HG03439 (cell line): Measurements from ENCODE around the gene ADAM8.
"Not testable (repeated sequence)": the region's sequence is repeated elsewhere in the genome, so short reads cannot be mapped to it uniquely, and the experiment has no call there.

Experiments
- ATAC-seq: cut with Tn5 transposase; IDR thresholded peaks from one replicate; pipeline ENCODE4 v1.9.1; 2021; ENCODE audit warnings: mild to moderate bottlenecking, moderate library complexity; ENCODE audit not compliant: unreplicated experiment

Gene ADAM8

GRCh38 chr10:133235265-133235855 is 41.3 kb downstream of the ADAM8 start:
- ATAC-seq: no peak

GRCh38 chr10:133234796-133235195 is 41.9 kb downstream of the ADAM8 start:
- not testable (repeated sequence) for ATAC-seq

GRCh38 chr10:133231946-133232574 is 44.6 kb downstream of the ADAM8 start:
- no peak for ATAC-seq

- no peak for ATAC-seq
Observed at GRCh38 chr10:133231244-133231945, 45.3 kb downstream of the ADAM8 start.

- ATAC-seq: no peak
Observed at GRCh38 chr10:133230387-133231195, 46.1 kb downstream of the ADAM8 start.

- no peak for ATAC-seq
Observed at GRCh38 chr10:133230044-133230361, 46.7 kb downstream of the ADAM8 start, which contains the start of gene UTF1. Gene UTF1 (plus strand): TSS chr10:133230217. CDS start chr10:133230289, 72 bp downstream.

GRCh38 chr10:133229265-133230043 is 47.2 kb downstream of the ADAM8 start:
- ATAC-seq: no peak

GRCh38 chr10:133227256-133227655 is 49.4 kb downstream of the ADAM8 start:
- ATAC-seq: no peak

- ATAC-seq: no peak
Observed at GRCh38 chr10:133226251-133226808, 50.3 kb downstream of the ADAM8 start.

- no peak for ATAC-seq
Observed at GRCh38 chr10:133225707-133226191, 50.9 kb downstream of the ADAM8 start.

- ATAC-seq: no peak
Observed at GRCh38 chr10:133224756-133225372, 51.8 kb downstream of the ADAM8 start.

GRCh38 chr10:133224076-133224475 is 52.6 kb downstream of the ADAM8 start:
- no peak for ATAC-seq

- ATAC-seq: not testable (repeated sequence)
Observed at GRCh38 chr10:133221756-133222155, 54.9 kb downstream of the ADAM8 start.

GRCh38 chr10:133221331-133221730 is 55.3 kb downstream of the ADAM8 start:
- no peak for ATAC-seq

- no peak for ATAC-seq
Observed at GRCh38 chr10:133219782-133220181, 56.9 kb downstream of the ADAM8 start.

- ATAC-seq: no peak
Observed at GRCh38 chr10:133218891-133219290, 57.8 kb downstream of the ADAM8 start.

GRCh38 chr10:133217800-133218589 is 58.7 kb downstream of the ADAM8 start:
- ATAC-seq: no peak

- no peak for ATAC-seq
Observed at GRCh38 chr10:133216776-133217175, 59.9 kb downstream of the ADAM8 start.

GRCh38 chr10:133215586-133215985 is 61.1 kb downstream of the ADAM8 start:
- ATAC-seq: no peak
